GM20431 (cell line): Measurements from ENCODE around the gene DNAJC22.
"Not testable (repeated sequence)": the region's sequence is repeated elsewhere in the genome, so short reads cannot be mapped to it uniquely, and the experiment has no call there.

Experiments used
- in situ Hi-C: fragments of 300-500 bp; cut with MseI, MboI; formaldehyde crosslinking; loops from one replicate; pipeline ENCODE4 v1.15.0; 2020; ENCODE audit warnings: low sequenced_read_pairs; ENCODE audit not compliant: unreplicated experiment

Gene DNAJC22

GRCh38 chr12:49346659-49347310, at the start of gene DNAJC22:
Gene DNAJC22 (plus strand): TSS chr12:49346888. CDS start chr12:49348873, 1,985 bp downstream.
- in situ Hi-C loops, result loop anchor here (10.0 kb wide), 1 partner anchor 62 kb away; no protein-coding TSS in a partner anchor

GRCh38 chr12:49297695-49298060, 49.0 kb upstream of the DNAJC22 start:
- in situ Hi-C loops, result no loop called here

- in situ Hi-C loops, result no loop called here
Measured at GRCh38 chr12:49298160-49298559, 48.5 kb upstream of the DNAJC22 start.

- in situ Hi-C loops, result no loop called here
Measured at GRCh38 chr12:49301760-49302159, 44.9 kb upstream of the DNAJC22 start.

- in situ Hi-C loops, result no loop called here
Measured at GRCh38 chr12:49304161-49304560, 42.5 kb upstream of the DNAJC22 start.

- in situ Hi-C loops, result no loop called here
Measured at GRCh38 chr12:49305762-49306510, 40.8 kb upstream of the DNAJC22 start.

- in situ Hi-C loops, result no loop called here
Measured at GRCh38 chr12:49309386-49309785, 37.3 kb upstream of the DNAJC22 start.

GRCh38 chr12:49310451-49311000, 36.2 kb upstream of the DNAJC22 start:
- in situ Hi-C loops, result not testable (repeated sequence)

- in situ Hi-C loops, result no loop called here
Measured at GRCh38 chr12:49314811-49315210, 31.9 kb upstream of the DNAJC22 start.

GRCh38 chr12:49317118-49317517, 29.6 kb upstream of the DNAJC22 start:
- in situ Hi-C loops, result not testable (repeated sequence)

- in situ Hi-C loops, result not testable (repeated sequence)
Measured at GRCh38 chr12:49320411-49321103, 26.1 kb upstream of the DNAJC22 start.

- in situ Hi-C loops, result no loop called here
Measured at GRCh38 chr12:49322367-49322707, 24.4 kb upstream of the DNAJC22 start.

GRCh38 chr12:49322708-49323523, 23.8 kb upstream of the DNAJC22 start, which contains the start of gene TROAP:
Gene TROAP (plus strand): TSS chr12:49323255. CDS start chr12:49323609, 354 bp downstream.
- in situ Hi-C loops, result no loop called here

GRCh38 chr12:49323524-49324097, 23.1 kb upstream of the DNAJC22 start:
- in situ Hi-C loops, result no loop called here

- in situ Hi-C loops, result no loop called here
Measured at GRCh38 chr12:49325606-49326005, 21.1 kb upstream of the DNAJC22 start.

- in situ Hi-C loops, result no loop called here
Measured at GRCh38 chr12:49327368-49327767, 19.3 kb upstream of the DNAJC22 start.

GRCh38 chr12:49327887-49328286, 18.8 kb upstream of the DNAJC22 start:
- in situ Hi-C loops, result no loop called here

- in situ Hi-C loops, result no loop called here
Measured at GRCh38 chr12:49328816-49329215, 17.9 kb upstream of the DNAJC22 start.

- in situ Hi-C loops, result no loop called here
Measured at GRCh38 chr12:49330032-49330619, 16.6 kb upstream of the DNAJC22 start.
